HG02798 (cell line): Measurements from ENCODE around the gene CACNG5.

Source experiments
- ATAC-seq: cut with Tn5 transposase; IDR thresholded peaks from one replicate; pipeline ENCODE4 v1.9.1; 2021; ENCODE audit warnings: mild to moderate bottlenecking; ENCODE audit not compliant: unreplicated experiment, poor library complexity

The CACNG5 gene, protein sequence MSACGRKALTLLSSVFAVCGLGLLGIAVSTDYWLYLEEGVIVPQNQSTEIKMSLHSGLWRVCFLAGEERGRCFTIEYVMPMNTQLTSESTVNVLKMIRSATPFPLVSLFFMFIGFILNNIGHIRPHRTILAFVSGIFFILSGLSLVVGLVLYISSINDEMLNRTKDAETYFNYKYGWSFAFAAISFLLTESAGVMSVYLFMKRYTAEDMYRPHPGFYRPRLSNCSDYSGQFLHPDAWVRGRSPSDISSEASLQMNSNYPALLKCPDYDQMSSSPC

DNA sequence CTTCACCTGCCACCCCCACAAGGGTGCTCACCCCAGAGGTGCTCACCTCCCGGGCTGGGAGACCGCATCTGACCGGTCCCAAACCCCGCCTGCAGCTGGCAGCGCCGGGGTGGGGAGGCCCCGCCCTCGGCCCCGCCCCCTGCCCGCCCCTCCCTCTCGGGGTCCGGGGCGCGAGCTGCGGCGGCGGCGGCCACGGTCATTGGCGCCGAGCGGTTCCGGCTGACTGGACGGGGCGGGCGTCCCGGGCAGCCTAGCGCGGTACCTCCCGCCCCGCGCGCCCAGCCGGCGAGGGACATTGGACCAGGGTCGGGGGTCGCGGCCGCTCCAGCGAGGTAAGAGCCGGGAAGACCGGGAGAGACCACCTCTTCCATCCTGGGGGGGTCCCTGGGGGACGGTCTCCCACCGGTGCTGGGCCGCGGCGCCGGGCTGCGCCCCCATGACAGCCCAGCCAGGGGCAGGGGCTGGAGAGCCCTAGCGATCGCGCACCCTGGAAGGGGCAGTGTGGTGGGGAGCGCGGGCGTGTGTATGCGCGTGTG, at the start of gene CACNG5:
Gene CACNG5, plus strand, starts transcription at position 199 of the 536 bp plus-strand sequence. CDS start 42,216 bp downstream, outside the sequence.
- ATAC-seq: no peak

DNA sequence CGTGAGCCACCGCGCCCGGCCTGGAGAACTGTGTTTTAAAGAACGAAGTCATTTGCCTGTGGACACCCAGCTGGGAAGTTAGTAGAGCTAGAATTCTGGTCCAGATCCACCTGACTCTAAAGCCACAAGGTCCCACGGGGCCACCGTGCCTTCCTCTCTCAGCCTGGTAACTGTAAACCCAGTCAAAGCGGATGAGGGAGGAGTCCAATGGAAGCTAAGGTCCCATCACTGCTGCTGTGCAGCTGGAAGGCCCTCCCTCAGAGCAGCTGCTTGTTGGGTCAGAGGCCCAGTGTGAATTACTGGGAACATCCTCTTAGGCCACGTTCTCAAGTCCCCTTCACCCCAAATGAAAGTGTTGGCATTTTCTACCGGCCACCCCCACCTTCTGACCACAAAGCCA, 48.8 kb upstream of the CACNG5 start:
- no peak for ATAC-seq

DNA sequence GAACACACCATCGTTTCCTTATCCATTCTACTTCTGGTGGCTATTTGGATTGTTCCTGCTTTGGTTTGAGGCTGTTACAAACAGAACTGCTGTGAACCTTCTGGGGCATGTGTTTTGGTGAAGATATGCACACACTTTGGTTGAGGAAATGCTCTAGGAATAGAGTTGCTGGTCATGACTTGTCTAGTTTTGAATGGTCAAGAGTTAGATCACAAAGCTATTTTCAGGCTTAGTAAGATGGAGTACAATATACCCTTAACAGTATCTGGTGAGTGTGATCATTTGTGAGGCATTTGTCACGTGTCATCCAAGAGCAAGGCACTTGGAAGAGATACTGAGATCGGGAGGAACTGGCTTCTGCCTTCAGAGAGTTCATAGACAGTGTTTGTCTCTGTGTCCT, 47.0 kb upstream of the CACNG5 start:
- no peak for ATAC-seq

DNA sequence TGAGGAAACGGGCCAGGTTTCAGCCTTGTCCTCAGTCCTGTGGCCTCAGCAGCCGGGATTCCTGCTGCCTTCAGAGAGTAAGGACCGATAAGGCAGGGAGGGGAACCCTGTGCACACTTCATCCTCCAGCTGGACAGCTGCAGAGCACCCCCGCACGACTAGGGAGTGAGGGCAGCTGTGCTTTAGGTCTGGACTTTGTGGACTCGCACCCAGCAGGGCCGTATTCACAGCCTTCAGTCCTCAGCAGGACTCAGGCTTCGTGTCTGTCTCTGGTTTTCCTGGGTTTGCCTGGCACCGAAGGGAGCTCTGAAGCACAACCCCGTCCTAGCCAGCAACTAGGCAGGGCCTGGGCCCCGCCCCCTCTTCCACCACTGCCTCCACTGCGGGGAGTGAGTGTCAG, 45.8 kb upstream of the CACNG5 start:
- no peak for ATAC-seq

DNA sequence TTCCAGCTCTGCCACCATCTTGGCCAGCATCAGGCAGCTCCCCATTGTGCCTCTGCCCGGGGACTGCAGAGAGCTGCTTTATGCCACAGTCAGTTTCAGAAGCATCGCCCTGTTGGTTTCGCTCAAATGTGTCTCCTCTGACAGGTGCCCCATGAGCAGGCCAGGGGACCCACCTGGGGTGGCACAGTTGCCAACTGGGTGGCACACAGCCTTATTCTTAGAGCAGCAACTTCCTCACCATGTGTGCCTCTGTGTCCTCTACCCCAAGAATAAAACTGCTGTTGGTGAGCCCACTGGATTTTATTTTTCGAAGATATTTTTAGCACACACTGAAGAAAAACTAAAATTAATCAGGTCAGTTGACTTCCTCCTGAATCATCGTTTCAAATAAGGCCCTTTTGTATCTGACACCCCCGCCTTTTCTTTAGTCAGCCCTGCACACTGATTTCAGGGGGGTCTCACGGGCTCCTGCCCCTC, 44.9 kb upstream of the CACNG5 start:
- ATAC-seq: no peak

DNA sequence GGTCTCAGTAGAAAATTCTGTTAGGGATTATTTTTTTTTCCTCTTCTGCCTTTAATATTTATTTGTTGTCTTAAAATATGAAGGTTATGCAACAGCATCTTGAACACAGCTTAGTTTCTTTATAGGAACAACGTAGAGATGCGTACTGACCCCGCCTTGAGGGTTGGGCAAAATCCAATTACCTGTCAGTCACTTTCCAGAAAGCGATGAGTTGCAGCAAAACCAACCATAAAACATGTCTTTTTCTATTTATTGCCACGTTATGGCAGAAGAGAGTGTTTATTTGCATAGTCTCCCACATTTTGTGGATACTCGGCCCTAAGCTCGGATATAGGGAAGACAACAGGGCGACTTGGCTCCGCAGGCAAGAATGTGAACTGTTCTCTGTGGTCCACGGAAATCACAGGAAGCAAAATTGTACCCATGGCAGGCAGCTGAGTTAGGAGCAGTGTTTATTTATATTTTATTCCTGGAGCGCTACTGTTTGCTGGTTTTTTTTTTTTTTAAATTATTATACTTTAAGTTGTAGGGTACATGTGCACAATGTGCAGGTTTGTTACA, 44.3 kb upstream of the CACNG5 start:
- no peak for ATAC-seq

DNA sequence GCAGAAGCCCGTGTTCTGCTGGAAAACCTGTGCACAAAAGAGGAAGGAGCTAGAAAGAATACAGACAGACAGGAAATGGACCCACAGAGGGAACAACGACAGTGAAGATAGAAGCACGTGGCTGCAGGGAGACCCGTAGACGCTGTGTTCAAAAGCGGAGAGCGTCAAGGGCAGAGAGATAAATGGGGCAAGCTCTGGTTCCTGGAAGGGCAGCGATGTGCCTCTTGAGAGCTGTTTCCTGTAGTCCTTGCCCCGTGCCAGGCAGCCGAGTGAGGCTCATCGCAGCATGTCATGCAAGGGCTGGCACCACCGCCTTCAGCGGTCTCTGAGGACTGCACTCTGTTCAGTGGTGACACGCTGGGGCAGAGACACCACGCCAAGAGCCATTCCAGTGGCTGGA, 43.6 kb upstream of the CACNG5 start:
- ATAC-seq: no peak

DNA sequence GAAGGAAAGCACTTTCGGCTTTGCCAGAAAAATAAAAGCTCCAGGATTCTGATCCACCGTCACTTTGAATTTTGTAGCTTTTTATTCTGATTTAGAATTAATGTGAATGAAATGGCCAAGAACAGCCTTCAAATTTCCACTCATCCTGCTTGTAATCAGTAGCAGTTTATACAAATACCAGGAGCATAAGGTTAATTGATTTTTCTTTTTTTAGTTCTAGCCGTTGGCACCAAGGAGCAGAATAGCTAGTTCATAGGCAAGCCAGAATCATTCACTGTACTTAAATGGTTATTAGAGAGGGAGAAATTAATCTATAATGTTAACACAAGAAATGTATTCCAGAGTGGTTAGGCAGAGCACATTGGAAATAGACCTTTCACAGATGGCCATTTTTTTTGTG, 41.1 kb upstream of the CACNG5 start:
- ATAC-seq: no peak

DNA sequence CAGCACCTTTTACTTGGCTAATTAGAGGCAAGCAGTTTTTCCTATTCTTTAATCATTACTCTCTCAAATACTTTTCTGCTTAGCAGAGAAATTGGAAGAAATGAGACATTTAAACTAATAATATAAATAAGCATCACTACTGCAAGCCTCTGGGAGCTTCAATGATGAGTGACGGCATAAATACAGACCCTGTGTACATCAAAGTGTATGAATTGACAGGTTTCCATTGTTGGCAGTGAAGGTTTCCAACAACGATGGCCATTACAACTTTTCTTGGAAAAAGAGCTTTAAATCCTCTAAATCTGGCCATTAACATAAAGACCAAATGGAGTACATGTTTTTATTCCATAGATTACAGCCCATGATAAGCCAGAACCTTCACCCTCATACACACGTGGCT, 39.4 kb upstream of the CACNG5 start:
- ATAC-seq: no peak

DNA sequence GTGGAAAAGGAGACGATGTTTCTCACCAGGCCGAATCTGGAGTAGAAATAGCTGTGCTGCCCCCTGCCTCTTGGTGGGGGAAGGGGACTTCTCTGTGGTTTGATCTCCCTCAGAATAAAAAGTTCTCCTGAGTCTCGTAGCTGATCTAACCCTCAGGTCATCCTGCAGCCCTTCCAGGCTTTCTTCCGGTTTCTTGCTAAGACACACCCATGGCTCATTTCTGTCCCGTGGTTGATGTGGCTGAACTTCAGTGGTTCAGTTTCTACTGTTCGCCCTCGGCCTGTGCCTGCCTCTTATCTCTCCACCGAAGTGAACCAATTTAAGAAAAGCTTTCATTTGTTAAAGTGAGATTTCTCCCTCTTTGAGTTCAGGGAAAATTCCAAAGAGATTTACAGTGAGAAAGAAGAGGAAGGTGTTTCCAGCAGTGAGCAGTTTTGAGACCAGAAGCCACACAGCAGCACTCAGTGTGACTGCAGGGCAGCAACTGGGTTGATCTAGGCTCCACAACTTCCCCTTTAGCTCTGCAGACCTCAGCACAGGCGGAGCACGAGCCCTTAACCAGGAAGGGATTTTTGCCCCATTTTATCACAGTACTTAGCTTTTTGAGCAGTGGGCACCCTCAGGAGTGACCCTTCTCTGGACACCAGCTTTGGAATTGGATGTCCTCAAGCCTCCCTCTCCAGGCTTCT, 34.9 kb upstream of the CACNG5 start:
- ATAC-seq: no peak

DNA sequence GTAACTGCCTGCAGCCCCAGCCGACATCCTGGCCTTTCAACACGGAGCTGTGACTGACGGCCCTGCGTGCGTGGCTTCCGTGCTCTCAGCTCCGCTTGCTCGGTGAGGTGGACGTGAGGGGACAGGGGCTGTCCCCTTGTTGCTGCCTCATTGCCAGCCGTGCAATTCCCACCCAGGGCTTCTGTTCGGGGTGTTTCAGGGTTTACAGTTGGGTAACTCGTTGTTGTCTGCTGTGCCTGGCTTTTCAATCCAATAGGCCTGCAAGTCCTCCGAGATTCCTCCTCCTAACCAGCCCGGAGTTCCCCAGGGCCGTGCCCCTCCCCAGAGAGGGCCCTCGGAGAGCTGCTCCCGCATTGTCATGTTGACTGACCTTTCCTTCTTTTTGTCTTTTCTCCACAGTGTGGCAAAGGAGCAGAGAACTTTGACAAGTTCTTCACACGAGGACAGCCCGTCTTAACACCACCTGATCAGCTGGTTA, 31.4 kb upstream of the CACNG5 start:
- no peak for ATAC-seq

DNA sequence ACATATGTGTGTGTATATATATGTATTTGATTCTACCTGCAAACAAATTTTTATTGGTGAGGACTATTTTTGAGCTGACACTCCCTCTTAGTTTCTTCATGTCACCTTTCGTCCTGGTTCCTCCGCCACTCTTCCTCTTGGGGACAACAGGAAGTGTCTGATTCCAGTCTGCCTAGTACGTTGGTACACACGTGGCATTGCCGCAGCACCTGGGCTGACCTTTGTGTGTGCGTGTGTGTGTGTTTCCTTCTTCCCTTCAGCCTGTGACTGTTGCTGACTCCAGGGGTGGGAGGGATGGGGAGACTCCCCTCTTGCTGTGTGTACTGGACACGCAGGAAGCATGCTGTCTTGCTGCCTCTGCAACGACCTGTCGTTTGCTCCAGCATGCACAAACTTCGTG, 29.4 kb upstream of the CACNG5 start:
- ATAC-seq: no peak

DNA sequence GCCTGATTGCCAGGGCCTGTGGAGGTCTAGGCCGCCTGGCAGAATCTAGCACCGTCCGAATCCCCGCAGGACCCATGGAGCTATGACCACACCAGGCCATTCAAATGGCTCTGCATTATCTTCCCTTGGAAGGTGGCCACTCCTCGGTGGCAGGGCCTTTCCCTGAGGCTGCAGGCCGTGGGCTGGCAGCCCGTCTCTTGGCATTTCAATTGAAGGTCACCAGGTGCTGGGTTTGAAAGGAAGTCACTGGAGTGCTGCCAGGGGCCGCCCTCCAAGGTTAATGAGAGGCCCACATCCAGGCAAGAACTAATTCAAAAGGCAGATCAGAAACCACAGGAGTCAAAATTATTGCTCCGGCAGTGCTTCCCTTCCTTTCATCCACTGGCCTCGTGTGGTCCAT, 27.7 kb upstream of the CACNG5 start:
- ATAC-seq: no peak

DNA sequence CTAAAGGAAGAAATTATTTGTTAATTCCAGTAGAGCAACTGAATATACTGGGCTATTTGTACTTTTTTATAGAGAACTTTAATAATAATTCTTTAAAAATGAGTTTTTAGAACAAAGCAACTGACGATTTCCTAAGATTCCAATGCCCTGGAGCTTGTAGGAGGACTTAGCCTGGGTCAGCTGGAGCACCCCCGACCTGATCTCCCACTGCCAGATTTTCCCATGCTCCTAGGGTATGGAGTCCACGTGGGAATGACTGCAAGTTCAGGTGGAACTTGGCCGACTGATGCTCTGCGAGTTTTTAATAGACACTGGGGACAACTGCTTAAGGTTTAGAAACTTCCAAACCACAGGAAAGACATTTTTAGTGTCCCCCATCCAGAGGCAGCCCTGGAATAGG, 25.5 kb upstream of the CACNG5 start:
- ATAC-seq: no peak

DNA sequence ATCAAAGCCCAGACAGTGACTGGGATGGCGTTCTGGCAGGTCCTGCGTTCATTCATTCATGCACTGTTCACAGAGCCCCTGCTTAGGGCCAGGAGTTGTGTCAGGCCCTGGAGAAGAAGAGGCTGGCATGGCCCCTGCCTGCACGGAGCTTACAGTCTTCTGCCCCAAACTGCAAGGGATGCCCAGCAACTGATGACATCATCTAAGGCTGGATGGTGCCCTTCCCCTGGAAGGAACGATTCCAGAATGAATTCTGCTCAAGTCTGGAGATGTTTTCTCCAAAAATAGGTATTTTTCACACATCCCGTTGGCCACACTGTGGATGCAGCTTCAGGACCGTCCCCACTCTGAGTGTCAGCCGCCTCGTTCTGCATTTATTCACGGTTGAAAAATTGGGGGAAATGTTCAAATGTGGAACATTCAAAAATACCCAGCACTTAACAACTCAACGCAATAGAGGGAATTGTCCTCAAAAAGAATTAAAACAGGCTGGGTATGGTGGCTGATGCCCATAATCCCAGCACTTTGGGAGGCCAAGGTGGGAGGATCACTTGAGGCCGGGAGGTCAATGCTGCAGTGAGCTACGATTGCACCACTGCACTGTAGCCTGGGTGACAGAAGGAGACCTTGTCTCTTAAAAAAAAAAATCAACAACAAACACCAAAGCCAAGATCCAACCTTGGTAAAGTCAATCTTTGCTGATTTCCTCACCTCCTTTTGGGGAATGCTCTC, 23.8 kb upstream of the CACNG5 start:
- ATAC-seq: no peak

DNA sequence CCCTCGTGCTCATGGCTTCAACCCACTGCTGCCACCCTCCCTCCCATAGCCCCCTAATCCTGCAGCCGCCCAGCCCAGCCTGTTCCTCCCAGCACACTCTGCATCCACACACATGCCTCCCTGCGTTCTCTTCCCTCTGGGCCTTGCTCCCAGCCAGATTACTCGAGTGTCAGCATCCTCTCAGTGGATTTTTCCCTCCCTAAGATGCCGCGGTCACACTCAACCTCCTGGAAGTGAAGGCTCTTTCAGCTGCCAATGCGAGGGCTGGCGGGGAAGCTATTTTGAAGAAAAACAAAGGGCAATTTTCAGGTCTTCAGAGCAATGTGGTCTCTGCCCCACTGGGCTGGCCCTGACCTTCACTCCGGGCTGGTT, 23.2 kb upstream of the CACNG5 start:
- ATAC-seq: no peak

DNA sequence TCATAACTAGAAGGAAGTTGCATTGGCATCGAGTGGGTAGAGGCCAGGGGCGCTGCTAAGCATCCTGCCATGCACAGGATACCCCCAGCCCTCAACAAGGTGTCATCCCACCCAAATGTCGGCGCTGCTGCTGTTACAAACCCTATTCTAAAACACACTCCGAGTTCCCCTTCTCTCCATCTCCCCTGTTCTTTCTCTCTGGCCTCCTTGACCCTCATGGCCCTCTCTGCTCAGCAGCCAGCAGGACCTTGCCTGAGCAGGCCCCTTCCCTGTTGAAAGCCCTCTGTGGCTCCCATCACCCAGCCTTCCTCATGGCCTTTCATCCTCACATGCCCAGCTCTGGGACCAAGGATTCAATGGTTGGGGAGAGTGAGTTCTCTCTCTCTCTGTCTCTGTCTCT, 22.3 kb upstream of the CACNG5 start:
- ATAC-seq: no peak

DNA sequence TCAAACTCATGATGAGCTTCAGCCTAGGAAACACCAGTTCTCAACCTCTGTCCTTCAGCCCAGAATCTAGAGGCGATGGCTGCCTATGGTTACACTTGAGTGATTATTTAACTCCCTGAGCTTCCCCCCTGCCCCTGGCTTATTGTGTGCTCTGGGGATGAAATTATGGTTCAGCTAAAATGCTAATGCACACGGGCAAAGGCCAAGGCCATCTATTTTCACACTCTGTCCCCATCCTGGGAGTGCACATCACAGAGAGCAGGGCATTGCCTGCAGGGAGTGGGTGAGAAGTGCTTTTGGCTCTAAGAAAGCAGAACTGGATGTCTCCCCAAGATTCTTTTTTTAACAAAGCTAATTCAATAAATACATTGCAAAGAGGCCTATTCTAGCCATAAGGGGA, 21.6 kb upstream of the CACNG5 start:
- ATAC-seq: no peak

DNA sequence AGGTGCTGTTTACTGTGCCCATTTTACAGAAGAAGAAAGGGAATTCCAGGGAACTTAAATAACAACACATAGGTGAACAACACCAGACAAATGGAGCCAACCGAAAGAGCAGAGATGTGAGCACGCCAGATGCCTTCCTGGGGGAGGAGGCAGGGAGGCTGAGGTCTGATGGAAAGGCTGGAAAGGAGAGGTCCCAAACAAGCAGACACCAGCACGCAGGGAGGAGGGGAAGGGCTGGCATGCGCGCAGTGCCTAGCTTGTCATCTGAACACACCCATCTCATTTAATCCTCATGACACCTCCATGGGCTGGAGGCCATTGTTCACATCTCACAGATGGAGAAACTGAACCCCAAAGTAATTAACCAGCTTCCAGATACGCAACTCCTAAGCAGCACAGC, 20.9 kb upstream of the CACNG5 start:
- no peak for ATAC-seq

DNA sequence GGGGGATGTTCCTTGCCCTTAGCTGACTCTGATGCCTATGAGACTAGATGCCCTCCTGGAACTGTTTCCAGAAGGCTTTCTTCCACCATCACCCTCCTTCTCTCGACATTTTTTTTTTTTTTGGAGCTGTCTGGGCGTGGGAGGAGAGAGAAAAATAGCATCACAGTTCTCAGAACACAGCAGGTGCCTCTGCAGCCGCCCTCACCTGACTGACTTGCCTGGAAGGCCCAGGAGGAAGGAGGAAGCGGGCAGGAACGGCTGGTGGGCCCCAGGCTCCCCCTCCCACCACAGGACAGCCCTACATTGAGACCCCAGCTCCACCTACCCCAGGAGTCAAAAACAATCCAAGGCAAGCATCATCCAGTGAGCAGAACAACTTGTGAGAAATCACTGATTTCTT, 20.3 kb upstream of the CACNG5 start:
- ATAC-seq: no peak

DNA sequence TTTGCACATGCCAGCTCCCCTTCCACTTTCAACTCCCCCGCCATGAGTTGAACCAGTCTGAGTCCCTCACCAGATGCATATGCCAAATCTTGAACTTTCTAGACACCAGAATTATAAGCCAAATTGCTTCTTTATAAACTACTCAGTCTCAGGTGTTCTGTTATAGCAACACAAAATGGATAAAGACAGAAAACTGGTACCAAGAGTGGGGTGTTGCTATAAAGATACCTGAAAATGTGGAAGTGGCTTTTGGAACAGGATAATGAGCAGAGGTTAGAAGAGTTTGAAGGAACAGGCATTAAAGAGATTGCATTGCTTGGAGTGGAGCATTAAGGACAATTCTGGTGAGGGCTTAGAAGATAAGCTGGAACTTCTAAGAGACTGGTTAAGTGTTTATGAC, 17.2 kb upstream of the CACNG5 start:
- ATAC-seq: no peak
